H1 (cell line): ENCODE measurements around the gene GP1BB. TPM values are rescaled to one million over a fixed set of nuclear protein-coding genes. Genes with fewer than 3 reads are reported as not detected.

Experiments used
- BACH1 ChIP-seq: IDR thresholded peaks from 2 replicates; pipeline ENCODE4 v1.6.1; 2012; ENCODE audit warnings: low read length, improper control_type of control experiment
- CHD1 ChIP-seq: IDR thresholded peaks from 2 replicates; pipeline ENCODE4 v1.6.1; 2012; ENCODE audit warnings: low read depth, low read length, improper control_type of control experiment
- CHD2 ChIP-seq: IDR thresholded peaks from 2 replicates; pipeline ENCODE4 v1.6.1; 2012; ENCODE audit warnings: low read length, improper control_type of control experiment
- CREB1 ChIP-seq: IDR thresholded peaks from 2 replicates; pipeline ENCODE4 v1.6.1; 2012; ENCODE audit warnings: inconsistent platforms
- JUN ChIP-seq: IDR thresholded peaks from 2 replicates; pipeline ENCODE4 v1.6.1; 2011; ENCODE audit warnings: low read depth, mild to moderate bottlenecking, improper control_type of control experiment, low read length
- KDM1A ChIP-seq: fragments of 200-600, 300-600 bp; sonication (generic); IDR thresholded peaks from 2 replicates; pipeline ENCODE4 v1.7.1; 2016; ENCODE audit warnings: mild to moderate bottlenecking, low read length, borderline replicate concordance
- KDM4A ChIP-seq: IDR thresholded peaks from one replicate; pipeline ENCODE4 v1.7.1; 2012; ENCODE audit warnings: low read depth, mild to moderate bottlenecking, moderate library complexity, low read length, inconsistent platforms; ENCODE audit not compliant: severe bottlenecking
- POLR2A ChIP-seq, 2 experiments: IDR thresholded peaks; 1 replicate in 1 of 2; 2 replicates in 1 of 2; pipeline ENCODE4 v1.6.1; 2011; ENCODE audit warnings: low read depth in 2 of 2, low read length in 2 of 2, mild to moderate bottlenecking in 2 of 2; ENCODE audit errors: control extremely low read depth in 1 of 2
- POU5F1 ChIP-seq: IDR thresholded peaks from 2 replicates; pipeline ENCODE4 v1.6.1; 2011; ENCODE audit warnings: low read depth, mild to moderate bottlenecking, low read length, moderate library complexity
- YY1 ChIP-seq: IDR thresholded peaks from 2 replicates; pipeline ENCODE4 v1.6.1; 2011; ENCODE audit warnings: low read depth, mild to moderate bottlenecking, low read length
- polyA plus RNA-seq, 7 experiments: library from polyadenylated mRNA; depleted of rRNA in 3 of 7; stranded (reverse) in 5 of 7; unstranded in 2 of 7; fragments of >200 nt in 5 of 7; fragments of 200-250 nt in 2 of 7; gene quantifications; 1 replicate in 5 of 7; 2 replicates in 1 of 7; 4 replicates in 1 of 7; pipeline versions ENCODE4 v1.2.1 to v1.2.3, GENCODE V29; 2011 to 2013; ENCODE audit warnings: missing spikeins in 2 of 7, mixed read lengths in 2 of 7
- total RNA-seq: library from RNA; stranded (reverse); fragmentation: NEBNext Ultra II Directional; extraction: Animal tissue kit (Norgen Biotek cat#: 25700); gene quantifications from 2 replicates; pipeline ENCODE4 v1.2.1, GENCODE V29; 2021
- TF ChIP-seq, protein P1 (sequence below): fragments of 300-600 bp; sonication (generic); IDR thresholded peaks from 2 replicates; pipeline ENCODE4 v1.7.1; 2012; ENCODE audit warnings: low read length, moderate library complexity, mild to moderate bottlenecking, inconsistent platforms; ENCODE audit not compliant: insufficient replicate concordance

GP1BB gene
- total and polyA plus RNA-seq, 2 of the 8 experiments (the other 6 are each of a cell fraction or from before 2014, with no cell fraction given) = 0.36 TPM; not detected in 1

DNA sequence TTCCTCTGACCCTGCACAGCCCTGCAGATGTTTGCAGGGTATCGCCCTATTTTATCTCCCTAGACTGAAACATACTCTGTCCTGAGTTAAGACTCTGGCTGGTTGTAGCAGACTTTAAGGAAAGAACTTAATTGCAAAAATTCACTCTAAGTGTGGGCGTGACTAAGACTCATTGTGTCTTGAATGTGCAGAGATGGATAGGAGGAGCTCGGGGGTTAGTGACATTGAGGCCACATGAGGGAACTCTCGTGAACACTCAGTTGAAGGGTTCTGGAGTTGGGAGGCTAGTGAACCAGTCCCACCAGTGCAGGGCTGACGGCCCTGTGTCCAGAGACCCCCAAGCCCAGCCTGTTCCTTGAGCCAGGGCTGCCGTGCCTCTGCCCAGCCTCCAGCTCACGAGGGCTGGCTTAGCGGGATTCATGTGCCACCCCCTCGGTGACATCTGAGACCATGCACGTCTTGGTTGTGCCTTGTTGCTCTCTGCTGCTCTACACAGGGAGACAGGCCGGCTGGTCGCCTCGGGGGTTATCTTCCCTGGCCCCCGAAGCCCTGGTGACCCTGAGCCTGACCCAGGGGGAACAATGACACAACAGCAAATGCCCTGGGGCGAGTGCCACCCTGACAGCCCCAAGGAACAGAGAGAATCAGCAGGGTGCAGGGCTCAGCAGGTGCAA lies 25.8 kb downstream of the GP1BB start (continued):
- TF ChIP-seq, protein P1, sequence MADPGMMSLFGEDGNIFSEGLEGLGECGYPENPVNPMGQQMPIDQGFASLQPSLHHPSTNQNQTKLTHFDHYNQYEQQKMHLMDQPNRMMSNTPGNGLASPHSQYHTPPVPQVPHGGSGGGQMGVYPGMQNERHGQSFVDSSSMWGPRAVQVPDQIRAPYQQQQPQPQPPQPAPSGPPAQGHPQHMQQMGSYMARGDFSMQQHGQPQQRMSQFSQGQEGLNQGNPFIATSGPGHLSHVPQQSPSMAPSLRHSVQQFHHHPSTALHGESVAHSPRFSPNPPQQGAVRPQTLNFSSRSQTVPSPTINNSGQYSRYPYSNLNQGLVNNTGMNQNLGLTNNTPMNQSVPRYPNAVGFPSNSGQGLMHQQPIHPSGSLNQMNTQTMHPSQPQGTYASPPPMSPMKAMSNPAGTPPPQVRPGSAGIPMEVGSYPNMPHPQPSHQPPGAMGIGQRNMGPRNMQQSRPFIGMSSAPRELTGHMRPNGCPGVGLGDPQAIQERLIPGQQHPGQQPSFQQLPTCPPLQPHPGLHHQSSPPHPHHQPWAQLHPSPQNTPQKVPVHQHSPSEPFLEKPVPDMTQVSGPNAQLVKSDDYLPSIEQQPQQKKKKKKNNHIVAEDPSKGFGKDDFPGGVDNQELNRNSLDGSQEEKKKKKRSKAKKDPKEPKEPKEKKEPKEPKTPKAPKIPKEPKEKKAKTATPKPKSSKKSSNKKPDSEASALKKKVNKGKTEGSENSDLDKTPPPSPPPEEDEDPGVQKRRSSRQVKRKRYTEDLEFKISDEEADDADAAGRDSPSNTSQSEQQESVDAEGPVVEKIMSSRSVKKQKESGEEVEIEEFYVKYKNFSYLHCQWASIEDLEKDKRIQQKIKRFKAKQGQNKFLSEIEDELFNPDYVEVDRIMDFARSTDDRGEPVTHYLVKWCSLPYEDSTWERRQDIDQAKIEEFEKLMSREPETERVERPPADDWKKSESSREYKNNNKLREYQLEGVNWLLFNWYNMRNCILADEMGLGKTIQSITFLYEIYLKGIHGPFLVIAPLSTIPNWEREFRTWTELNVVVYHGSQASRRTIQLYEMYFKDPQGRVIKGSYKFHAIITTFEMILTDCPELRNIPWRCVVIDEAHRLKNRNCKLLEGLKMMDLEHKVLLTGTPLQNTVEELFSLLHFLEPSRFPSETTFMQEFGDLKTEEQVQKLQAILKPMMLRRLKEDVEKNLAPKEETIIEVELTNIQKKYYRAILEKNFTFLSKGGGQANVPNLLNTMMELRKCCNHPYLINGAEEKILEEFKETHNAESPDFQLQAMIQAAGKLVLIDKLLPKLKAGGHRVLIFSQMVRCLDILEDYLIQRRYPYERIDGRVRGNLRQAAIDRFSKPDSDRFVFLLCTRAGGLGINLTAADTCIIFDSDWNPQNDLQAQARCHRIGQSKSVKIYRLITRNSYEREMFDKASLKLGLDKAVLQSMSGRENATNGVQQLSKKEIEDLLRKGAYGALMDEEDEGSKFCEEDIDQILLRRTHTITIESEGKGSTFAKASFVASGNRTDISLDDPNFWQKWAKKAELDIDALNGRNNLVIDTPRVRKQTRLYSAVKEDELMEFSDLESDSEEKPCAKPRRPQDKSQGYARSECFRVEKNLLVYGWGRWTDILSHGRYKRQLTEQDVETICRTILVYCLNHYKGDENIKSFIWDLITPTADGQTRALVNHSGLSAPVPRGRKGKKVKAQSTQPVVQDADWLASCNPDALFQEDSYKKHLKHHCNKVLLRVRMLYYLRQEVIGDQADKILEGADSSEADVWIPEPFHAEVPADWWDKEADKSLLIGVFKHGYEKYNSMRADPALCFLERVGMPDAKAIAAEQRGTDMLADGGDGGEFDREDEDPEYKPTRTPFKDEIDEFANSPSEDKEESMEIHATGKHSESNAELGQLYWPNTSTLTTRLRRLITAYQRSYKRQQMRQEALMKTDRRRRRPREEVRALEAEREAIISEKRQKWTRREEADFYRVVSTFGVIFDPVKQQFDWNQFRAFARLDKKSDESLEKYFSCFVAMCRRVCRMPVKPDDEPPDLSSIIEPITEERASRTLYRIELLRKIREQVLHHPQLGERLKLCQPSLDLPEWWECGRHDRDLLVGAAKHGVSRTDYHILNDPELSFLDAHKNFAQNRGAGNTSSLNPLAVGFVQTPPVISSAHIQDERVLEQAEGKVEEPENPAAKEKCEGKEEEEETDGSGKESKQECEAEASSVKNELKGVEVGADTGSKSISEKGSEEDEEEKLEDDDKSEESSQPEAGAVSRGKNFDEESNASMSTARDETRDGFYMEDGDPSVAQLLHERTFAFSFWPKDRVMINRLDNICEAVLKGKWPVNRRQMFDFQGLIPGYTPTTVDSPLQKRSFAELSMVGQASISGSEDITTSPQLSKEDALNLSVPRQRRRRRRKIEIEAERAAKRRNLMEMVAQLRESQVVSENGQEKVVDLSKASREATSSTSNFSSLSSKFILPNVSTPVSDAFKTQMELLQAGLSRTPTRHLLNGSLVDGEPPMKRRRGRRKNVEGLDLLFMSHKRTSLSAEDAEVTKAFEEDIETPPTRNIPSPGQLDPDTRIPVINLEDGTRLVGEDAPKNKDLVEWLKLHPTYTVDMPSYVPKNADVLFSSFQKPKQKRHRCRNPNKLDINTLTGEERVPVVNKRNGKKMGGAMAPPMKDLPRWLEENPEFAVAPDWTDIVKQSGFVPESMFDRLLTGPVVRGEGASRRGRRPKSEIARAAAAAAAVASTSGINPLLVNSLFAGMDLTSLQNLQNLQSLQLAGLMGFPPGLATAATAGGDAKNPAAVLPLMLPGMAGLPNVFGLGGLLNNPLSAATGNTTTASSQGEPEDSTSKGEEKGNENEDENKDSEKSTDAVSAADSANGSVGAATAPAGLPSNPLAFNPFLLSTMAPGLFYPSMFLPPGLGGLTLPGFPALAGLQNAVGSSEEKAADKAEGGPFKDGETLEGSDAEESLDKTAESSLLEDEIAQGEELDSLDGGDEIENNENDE = no peak
- TF ChIP-seq KDM1A (no peak), CHD2 (no peak), YY1 (no peak), JUN (no peak), BACH1 (no peak), POU5F1 (no peak), CHD1 (no peak), CREB1 (no peak), KDM4A (no peak), POLR2A (IDR thresholded peaks at IDR 0.05; ENCODE audit: control extremely low read depth in 1 of 2, low read depth in 2 of 2, low read length in 2 of 2) (no peak)
- TF ChIP-seq, all 59 proteins: peak for 0
